ENCODE data around the gene KCTD5.

GRCh38 chr16:2707368-2708289 is 25.3 kb downstream of the KCTD5 start:
- TF ChIP-seq CREB1 (CRISPR knock-in tag; IDR thresholded peaks at IDR 0.05; ENCODE audit: low read depth) = no peak
- no peak for TF ChIP-seq CTCF (conservative IDR thresholded peaks at IDR 0.05; ENCODE audit: low read depth in 2 of 2)
- TF ChIP-seq EZH2phosphoT487 (IDR thresholded peaks at IDR 0.05; ENCODE audit: unreplicated experiment) = no peak
- TF ChIP-seq EZH2 (IDR thresholded peaks at IDR 0.05; ENCODE audit: low read depth, unreplicated experiment) = no peak
- no peak for TF ChIP-seq POLR2AphosphoS5 (IDR thresholded peaks at IDR 0.05; ENCODE audit: low read depth)
- TF ChIP-seq STAT1 (IDR thresholded peaks at IDR 0.05; ENCODE audit: unreplicated experiment) = no peak
- TF ChIP-seq, protein P1, sequence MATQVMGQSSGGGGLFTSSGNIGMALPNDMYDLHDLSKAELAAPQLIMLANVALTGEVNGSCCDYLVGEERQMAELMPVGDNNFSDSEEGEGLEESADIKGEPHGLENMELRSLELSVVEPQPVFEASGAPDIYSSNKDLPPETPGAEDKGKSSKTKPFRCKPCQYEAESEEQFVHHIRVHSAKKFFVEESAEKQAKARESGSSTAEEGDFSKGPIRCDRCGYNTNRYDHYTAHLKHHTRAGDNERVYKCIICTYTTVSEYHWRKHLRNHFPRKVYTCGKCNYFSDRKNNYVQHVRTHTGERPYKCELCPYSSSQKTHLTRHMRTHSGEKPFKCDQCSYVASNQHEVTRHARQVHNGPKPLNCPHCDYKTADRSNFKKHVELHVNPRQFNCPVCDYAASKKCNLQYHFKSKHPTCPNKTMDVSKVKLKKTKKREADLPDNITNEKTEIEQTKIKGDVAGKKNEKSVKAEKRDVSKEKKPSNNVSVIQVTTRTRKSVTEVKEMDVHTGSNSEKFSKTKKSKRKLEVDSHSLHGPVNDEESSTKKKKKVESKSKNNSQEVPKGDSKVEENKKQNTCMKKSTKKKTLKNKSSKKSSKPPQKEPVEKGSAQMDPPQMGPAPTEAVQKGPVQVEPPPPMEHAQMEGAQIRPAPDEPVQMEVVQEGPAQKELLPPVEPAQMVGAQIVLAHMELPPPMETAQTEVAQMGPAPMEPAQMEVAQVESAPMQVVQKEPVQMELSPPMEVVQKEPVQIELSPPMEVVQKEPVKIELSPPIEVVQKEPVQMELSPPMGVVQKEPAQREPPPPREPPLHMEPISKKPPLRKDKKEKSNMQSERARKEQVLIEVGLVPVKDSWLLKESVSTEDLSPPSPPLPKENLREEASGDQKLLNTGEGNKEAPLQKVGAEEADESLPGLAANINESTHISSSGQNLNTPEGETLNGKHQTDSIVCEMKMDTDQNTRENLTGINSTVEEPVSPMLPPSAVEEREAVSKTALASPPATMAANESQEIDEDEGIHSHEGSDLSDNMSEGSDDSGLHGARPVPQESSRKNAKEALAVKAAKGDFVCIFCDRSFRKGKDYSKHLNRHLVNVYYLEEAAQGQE (IDR thresholded peaks at IDR 0.05; ENCODE audit: unreplicated experiment) = no peak
- TF ChIP-seq JUNB (IDR thresholded peaks at IDR 0.05; ENCODE audit: unreplicated experiment) = no peak

All from GM23338 (cell line).